Keratinocyte (primary cell): ENCODE data around the gene GALNT2. TPM values are rescaled to one million over a fixed set of nuclear protein-coding genes. Genes with fewer than 3 reads are reported as not detected.

Experiments
- DNase-seq: peaks from one replicate; pipeline ENCODE4 v3.0.0-alpha.2; 2011; ENCODE audit warnings: low read depth, missing footprints, low spot score
- FAIRE-seq: peaks from 2 replicates; lab custom pipeline; 2011; peaks lifted over from hg19 to GRCh38; lab: Jason Lieb, UNC
- H2AFZ ChIP-seq: 2 replicates; pipeline ENCODE4 v1.6.0; 2012; ENCODE audit warnings: low read length, control low read depth, inconsistent platforms; ENCODE audit not compliant: control insufficient read depth
- H3K27ac ChIP-seq: 2 replicates; pipeline ENCODE4 v1.5.1; 2011; ENCODE audit warnings: low read length; ENCODE audit not compliant: control insufficient read depth, insufficient read depth
- H3K27me3 ChIP-seq: 3 replicates; pipeline ENCODE4 v1.6.0; 2011; ENCODE audit warnings: low read length; ENCODE audit not compliant: control insufficient read depth, insufficient read depth; ENCODE audit errors: extremely low read depth
- H3K36me3 ChIP-seq, 2 experiments: 2 replicates in 1 of 2; 3 replicates in 1 of 2; pipeline ENCODE4 v1.5.1; 2011; ENCODE audit warnings: low read length in 2 of 2, mild to moderate bottlenecking in 1 of 2; ENCODE audit not compliant: control insufficient read depth in 2 of 2, insufficient read depth in 2 of 2; ENCODE audit errors: extremely low read depth in 1 of 2
- H3K4me1 ChIP-seq: 3 replicates; pipeline ENCODE4 v1.5.1; 2011; ENCODE audit warnings: low read length; ENCODE audit not compliant: control insufficient read depth, insufficient read depth; ENCODE audit errors: extremely low read depth
- H3K4me2 ChIP-seq: 3 replicates; pipeline ENCODE4 v1.6.0; 2011; ENCODE audit warnings: low read depth, low read length; ENCODE audit not compliant: control insufficient read depth, insufficient read depth; ENCODE audit errors: extremely low read depth
- H3K4me3 ChIP-seq, 3 experiments: fragments of 200-600 bp in 1 of 3; sonication (generic) in 1 of 3; 2 replicates in 2 of 3; 3 replicates in 1 of 3; pipeline ENCODE4 v1.5.1; 2011 to 2016; ENCODE audit warnings: low read length in 3 of 3, mild to moderate bottlenecking in 3 of 3, control low read depth in 2 of 3, inconsistent platforms in 1 of 3, low read depth in 1 of 3, mixed read lengths in 1 of 3, mixed run types in 1 of 3, moderate library complexity in 1 of 3; ENCODE audit not compliant: control insufficient read depth in 2 of 3, insufficient read depth in 2 of 3; ENCODE audit errors: extremely low read depth in 1 of 3
- H3K79me2 ChIP-seq: 2 replicates; pipeline ENCODE4 v1.6.0; 2012; ENCODE audit warnings: low read length; ENCODE audit not compliant: control insufficient read depth, insufficient read depth
- H3K9ac ChIP-seq: 3 replicates; pipeline ENCODE4 v1.6.0; 2011; ENCODE audit warnings: low read length; ENCODE audit not compliant: control insufficient read depth, insufficient read depth; ENCODE audit errors: extremely low read depth
- H3K9me1 ChIP-seq: 3 replicates; pipeline ENCODE4 v1.6.0; 2011; ENCODE audit warnings: low read length; ENCODE audit not compliant: control insufficient read depth, insufficient read depth; ENCODE audit errors: extremely low read depth
- H3K9me3 ChIP-seq: 2 replicates; pipeline ENCODE4 v1.5.1; 2012; ENCODE audit warnings: low read depth, low read length; ENCODE audit not compliant: control insufficient read depth
- H4K20me1 ChIP-seq: 3 replicates; pipeline ENCODE4 v1.6.0; 2011; ENCODE audit warnings: low read length; ENCODE audit not compliant: control insufficient read depth, insufficient read depth; ENCODE audit errors: extremely low read depth
- EZH2 ChIP-seq: IDR thresholded peaks from one replicate; pipeline ENCODE4 v1.6.1; 2012; ENCODE audit warnings: inconsistent platforms, mild to moderate bottlenecking, low read length, moderate library complexity
- dilution Hi-C: fragments of 300-500 bp; cut with MboI; formaldehyde crosslinking; loops from one replicate; pipeline ENCODE4 v1.7.0; 2020; ENCODE audit warnings: low sequenced_read_pairs; ENCODE audit not compliant: extremely low pct_ligation_motif_present
- polyA plus RNA-seq, 5 experiments: library from polyadenylated mRNA; depleted of rRNA in 3 of 5; stranded (reverse) in 3 of 5; stranded (forward) in 1 of 5; unstranded in 1 of 5; fragments of >200 nt; gene quantifications; 1 replicate in 1 of 5; 2 replicates in 3 of 5; 3 replicates in 1 of 5; pipeline versions ENCODE4 v1.2.1 to v1.2.3, GENCODE V29; 2011 to 2012; ENCODE audit warnings: missing spikeins in 2 of 5, low read depth in 1 of 5, low replicate concordance in 1 of 5
- TF ChIP-seq, protein P1 (sequence below), 3 experiments: IDR thresholded peaks in 1 of 3; conservative IDR thresholded peaks in 1 of 3; optimal IDR thresholded peaks in 1 of 3; 2 replicates in 2 of 3; 3 replicates in 1 of 3; pipeline versions ENCODE3 to v1.5.1; 2011; ENCODE audit warnings: low read length in 3 of 3, mild to moderate bottlenecking in 3 of 3, moderate library complexity in 2 of 3, control low read depth in 1 of 3, inconsistent platforms in 1 of 3; ENCODE audit not compliant: insufficient read depth in 2 of 3; ENCODE audit errors: extremely low read depth in 1 of 3

The GALNT2 gene
- polyA plus RNA-seq, 1 donor (not counting 4 experiments of a cell fraction or from before 2014, with no cell fraction given), result 61.7 TPM

DNA sequence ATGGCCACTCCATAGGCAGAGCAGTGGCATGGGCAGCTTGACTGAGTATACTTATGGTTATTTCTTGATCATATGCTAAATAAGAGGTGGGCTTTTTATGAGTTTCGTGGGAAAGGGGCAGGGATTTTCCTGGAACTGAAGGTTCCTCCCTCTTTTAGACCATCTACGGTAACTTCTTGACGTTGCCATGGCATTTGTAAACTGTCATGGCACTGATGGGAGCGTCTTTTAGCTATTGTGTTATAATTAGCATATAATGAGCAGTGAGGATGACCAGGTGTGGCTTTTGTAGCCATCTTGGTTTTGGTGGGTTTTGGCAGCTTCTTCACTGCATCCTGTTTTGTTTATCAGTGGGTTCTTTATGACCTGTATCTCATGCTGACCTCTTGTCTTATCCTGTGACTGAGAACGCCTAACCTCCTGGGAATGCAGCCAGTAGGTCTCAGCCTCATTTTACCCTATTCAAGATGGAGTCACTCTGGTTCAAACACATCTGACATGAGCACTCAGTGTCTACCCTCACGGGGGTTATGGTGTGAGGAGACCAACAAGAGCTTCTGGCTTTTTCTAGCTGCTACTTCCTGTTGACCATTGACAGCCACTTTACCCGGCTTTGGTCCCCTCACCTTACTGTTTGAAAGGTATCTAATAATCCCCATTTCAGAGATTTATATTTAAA lies 71.7 kb downstream of the GALNT2 start:
- FAIRE-seq, result no peak
- dilution Hi-C loops, result no loop called here

DNA sequence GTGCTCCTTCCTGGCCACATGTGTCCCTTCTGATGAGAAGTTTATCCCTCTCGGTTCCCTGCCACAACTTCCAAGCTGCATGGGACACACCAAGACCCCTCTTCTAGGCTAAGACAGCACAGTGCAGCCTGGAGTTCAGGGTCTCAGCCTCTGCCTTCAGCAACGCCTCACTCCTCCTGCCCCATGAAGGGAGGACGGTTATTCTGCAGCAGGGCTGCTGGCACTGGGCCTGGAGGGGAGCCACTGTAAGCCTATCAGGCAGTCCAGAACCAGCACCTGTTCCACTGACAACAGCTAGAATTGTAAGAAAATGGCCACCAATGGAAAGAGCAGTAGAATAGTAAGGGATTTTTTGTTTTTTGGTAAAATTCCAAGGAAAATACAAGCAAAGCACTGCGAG lies 72.3 kb downstream of the GALNT2 start:
- dilution Hi-C loops, result no loop called here
- H4K20me1 ChIP-seq, result peaks cover 3% of the 10 kb centered on the region
- H3K4me1 ChIP-seq, result no peaks in the 10 kb centered on the region
- no peaks in the 10 kb centered on the region for H3K27me3 ChIP-seq
- H3K9ac ChIP-seq, result no peak overlapping the region
- no peak overlapping the region for H3K4me2 ChIP-seq
- H3K79me2 ChIP-seq, result peaks cover 95% of the 10 kb centered on the region
- TF ChIP-seq EZH2, result no peak
- TF ChIP-seq, protein P1, sequence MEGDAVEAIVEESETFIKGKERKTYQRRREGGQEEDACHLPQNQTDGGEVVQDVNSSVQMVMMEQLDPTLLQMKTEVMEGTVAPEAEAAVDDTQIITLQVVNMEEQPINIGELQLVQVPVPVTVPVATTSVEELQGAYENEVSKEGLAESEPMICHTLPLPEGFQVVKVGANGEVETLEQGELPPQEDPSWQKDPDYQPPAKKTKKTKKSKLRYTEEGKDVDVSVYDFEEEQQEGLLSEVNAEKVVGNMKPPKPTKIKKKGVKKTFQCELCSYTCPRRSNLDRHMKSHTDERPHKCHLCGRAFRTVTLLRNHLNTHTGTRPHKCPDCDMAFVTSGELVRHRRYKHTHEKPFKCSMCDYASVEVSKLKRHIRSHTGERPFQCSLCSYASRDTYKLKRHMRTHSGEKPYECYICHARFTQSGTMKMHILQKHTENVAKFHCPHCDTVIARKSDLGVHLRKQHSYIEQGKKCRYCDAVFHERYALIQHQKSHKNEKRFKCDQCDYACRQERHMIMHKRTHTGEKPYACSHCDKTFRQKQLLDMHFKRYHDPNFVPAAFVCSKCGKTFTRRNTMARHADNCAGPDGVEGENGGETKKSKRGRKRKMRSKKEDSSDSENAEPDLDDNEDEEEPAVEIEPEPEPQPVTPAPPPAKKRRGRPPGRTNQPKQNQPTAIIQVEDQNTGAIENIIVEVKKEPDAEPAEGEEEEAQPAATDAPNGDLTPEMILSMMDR (optimal IDR thresholded peaks at IDR 0.05 in 1 of 3, IDR thresholded peaks at IDR 0.05 in 1 of 3, conservative IDR thresholded peaks at IDR 0.05 in 1 of 3; ENCODE audit: extremely low read depth in 1 of 3, insufficient read depth in 2 of 3, low read length in 3 of 3), result no peak
- H3K9me3 ChIP-seq, result no peaks in the 10 kb centered on the region
- H3K36me3 ChIP-seq, result peaks cover 4% of the 10 kb centered on the region in 2 experiments
- H3K27ac ChIP-seq, result no peak overlapping the region
- FAIRE-seq (no peak), DNase-seq (no peak)
- no peak overlapping the region for H3K4me3 ChIP-seq
- no peak overlapping the region for H2AFZ ChIP-seq
- peaks cover 4% of the 10 kb centered on the region for H3K9me1 ChIP-seq

More for the DNA sequence above, 71.7 kb downstream of the GALNT2 start:
- TF ChIP-seq, protein P1 (optimal IDR thresholded peaks at IDR 0.05 in 1 of 3, IDR thresholded peaks at IDR 0.05 in 1 of 3, conservative IDR thresholded peaks at IDR 0.05 in 1 of 3; ENCODE audit: extremely low read depth in 1 of 3, insufficient read depth in 2 of 3, low read length in 3 of 3), result no peak
- no peak for TF ChIP-seq EZH2
- Histone ChIP-seq H3K27ac (no peak overlapping the region), H3K4me2 (no peak overlapping the region), H3K36me3 (peaks cover 4% of the 10 kb centered on the region in 2 experiments), H3K9me1 (peaks cover 4% of the 10 kb centered on the region), H3K9me3 (no peaks in the 10 kb centered on the region), H3K4me1 (peaks cover 2% of the 10 kb centered on the region), H2AFZ (no peak overlapping the region), H3K4me3 (no peak overlapping the region), H3K27me3 (no peaks in the 10 kb centered on the region), H4K20me1 (peaks cover 3% of the 10 kb centered on the region), H3K79me2 (peaks cover 90% of the 10 kb centered on the region), H3K9ac (no peak overlapping the region)
- DNase-seq, result no peak
